Endothelial cell of umbilical vein (primary cell): Measurements from ENCODE around the gene RPL31.

Experiments
- GATA2 ChIP-seq: IDR thresholded peaks from 2 replicates; pipeline ENCODE4 v1.7.0; 2011; ENCODE audit warnings: low read depth, mild to moderate bottlenecking, moderate library complexity, mixed read lengths, low read length; ENCODE audit not compliant: insufficient read length, insufficient read depth
- JUN ChIP-seq: IDR thresholded peaks from 2 replicates; pipeline ENCODE4 v1.6.1; 2011; ENCODE audit warnings: borderline replicate concordance, low read depth; ENCODE audit not compliant: insufficient read length, insufficient read depth
- MAX ChIP-seq: IDR thresholded peaks from 2 replicates; pipeline ENCODE4 v1.6.1; 2011; ENCODE audit not compliant: insufficient read depth, insufficient read length
- POLR2A ChIP-seq: IDR thresholded peaks from 2 replicates; pipeline ENCODE4 v1.6.1; 2012; ENCODE audit warnings: low read depth, mild to moderate bottlenecking, control low read depth, low read length
- POLR2AphosphoS5 ChIP-seq: IDR thresholded peaks from 2 replicates; pipeline ENCODE4 v1.6.1; 2012; ENCODE audit warnings: low read depth, mild to moderate bottlenecking, control low read depth, low read length, moderate library complexity; ENCODE audit not compliant: insufficient read depth
- TF ChIP-seq, protein P1 (sequence below), 2 donors: IDR thresholded peaks; 1 replicate in 1 of 2; 2 replicates in 1 of 2; pipeline ENCODE4 v1.5.1; 2011; ENCODE audit warnings: low read length in 2 of 2, mild to moderate bottlenecking in 2 of 2, moderate library complexity in 2 of 2, control low read depth in 1 of 2, inconsistent platforms in 1 of 2, low read depth in 1 of 2; ENCODE audit not compliant: insufficient read depth in 1 of 2; ENCODE audit errors: extremely low read depth in 1 of 2

DNA sequence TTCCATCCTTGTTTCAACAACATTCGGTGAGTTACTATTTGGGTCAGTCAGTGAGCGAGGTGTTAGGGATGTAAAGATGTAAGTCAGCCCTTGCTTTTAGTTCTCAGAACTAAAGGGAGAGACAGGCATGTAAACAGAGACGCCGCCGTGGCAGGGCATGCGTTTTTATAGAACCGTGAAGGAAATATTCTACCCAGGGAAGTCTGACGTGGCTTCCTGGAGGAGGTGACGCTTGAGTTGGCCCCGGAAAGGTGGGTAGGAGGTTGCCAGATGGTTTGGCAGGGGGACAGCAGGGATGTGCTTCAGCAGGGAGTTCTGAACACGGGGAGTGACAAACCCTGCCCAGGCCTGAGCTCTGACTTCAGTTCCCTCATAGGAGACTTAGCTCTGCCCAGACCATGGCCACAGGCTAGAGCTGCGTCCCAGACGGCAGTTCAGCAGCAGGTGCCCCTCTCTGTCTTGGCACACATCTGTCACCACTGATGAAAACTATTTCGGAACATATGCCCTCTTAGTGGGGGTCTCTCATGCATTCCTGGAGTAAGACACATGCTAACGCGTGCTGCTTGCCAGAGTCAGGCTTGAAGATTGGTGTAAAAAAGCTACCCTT, 23.4 kb upstream of the RPL31 start:
- TF ChIP-seq, protein P1, sequence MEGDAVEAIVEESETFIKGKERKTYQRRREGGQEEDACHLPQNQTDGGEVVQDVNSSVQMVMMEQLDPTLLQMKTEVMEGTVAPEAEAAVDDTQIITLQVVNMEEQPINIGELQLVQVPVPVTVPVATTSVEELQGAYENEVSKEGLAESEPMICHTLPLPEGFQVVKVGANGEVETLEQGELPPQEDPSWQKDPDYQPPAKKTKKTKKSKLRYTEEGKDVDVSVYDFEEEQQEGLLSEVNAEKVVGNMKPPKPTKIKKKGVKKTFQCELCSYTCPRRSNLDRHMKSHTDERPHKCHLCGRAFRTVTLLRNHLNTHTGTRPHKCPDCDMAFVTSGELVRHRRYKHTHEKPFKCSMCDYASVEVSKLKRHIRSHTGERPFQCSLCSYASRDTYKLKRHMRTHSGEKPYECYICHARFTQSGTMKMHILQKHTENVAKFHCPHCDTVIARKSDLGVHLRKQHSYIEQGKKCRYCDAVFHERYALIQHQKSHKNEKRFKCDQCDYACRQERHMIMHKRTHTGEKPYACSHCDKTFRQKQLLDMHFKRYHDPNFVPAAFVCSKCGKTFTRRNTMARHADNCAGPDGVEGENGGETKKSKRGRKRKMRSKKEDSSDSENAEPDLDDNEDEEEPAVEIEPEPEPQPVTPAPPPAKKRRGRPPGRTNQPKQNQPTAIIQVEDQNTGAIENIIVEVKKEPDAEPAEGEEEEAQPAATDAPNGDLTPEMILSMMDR (IDR thresholded peaks at IDR 0.05; ENCODE audit: extremely low read depth in 1 of 2, insufficient read depth in 1 of 2, low read depth in 1 of 2, low read length in 2 of 2), result no peak
- TF ChIP-seq POLR2A (peak; percentile 48), MAX (no peak), JUN (no peak), POLR2AphosphoS5 (peak; percentile 38), GATA2 (no peak)
